SK-N-SH (cell line): ENCODE data around the gene CDK14. TPM values are rescaled to one million over a fixed set of nuclear protein-coding genes. Genes with fewer than 3 reads are reported as not detected.
A peak's percentile ranks its signal among the peaks of the same experiment; 100 is the strongest.

Source experiments
- CTCF ChIA-PET: fragments of 300-600, 350-600 bp; formaldehyde crosslinking; extraction: SDS; loops from one replicate; lab custom pipeline; 2021; lab: Yijun Ruan, JAX
- POLR2A ChIA-PET: fragments of 350-600 bp; sonication (Branson Sonifier 250); formaldehyde crosslinking; extraction: SDS; loops from one replicate; lab custom pipeline; 2020; ENCODE audit warnings: antibody characterized with exemption, inconsistent platforms; lab: Yijun Ruan, JAX
- DNase-seq: peaks from one replicate; pipeline ENCODE4 v3.0.0; 2012
- H2AFZ ChIP-seq: fragments of 200-600 bp; sonication (generic); 2 replicates; pipeline ENCODE4 v1.8.1; 2016; ENCODE audit warnings: antibody characterized with exemption, mild to moderate bottlenecking, low read depth
- H3F3A ChIP-seq: fragments of 200-600 bp; sonication (generic); replicated peaks from 2 replicates; pipeline ENCODE3; 2016; ENCODE audit warnings: antibody characterized with exemption, mild to moderate bottlenecking; ENCODE audit not compliant: insufficient read depth
- H3K27ac ChIP-seq, 2 experiments: fragments of 200-500 bp in 1 of 2; fragments of 200-600 bp in 1 of 2; sonication (Bioruptor generic) in 1 of 2; sonication (generic), shearing (Covaris generic) in 1 of 2; 2 replicates each; pipeline versions ENCODE4 v1.5.1 to v1.6.1; 2014 to 2016; ENCODE audit warnings: low read depth in 2 of 2, inconsistent platforms in 1 of 2, low read length in 1 of 2, mild to moderate bottlenecking in 1 of 2, mixed read lengths in 1 of 2
- H3K27me3 ChIP-seq: fragments of 200-600 bp; sonication (generic), shearing (Covaris generic); 2 replicates; pipeline ENCODE4 v1.6.1; 2016; ENCODE audit warnings: mixed run types; ENCODE audit not compliant: insufficient read depth
- H3K36me3 ChIP-seq, 2 experiments: fragments of 200-500 bp in 1 of 2; fragments of 200-600 bp in 1 of 2; sonication (Bioruptor generic) in 1 of 2; sonication (generic) in 1 of 2; replicated peaks in 1 of 2; 2 replicates each; pipeline versions ENCODE3 to v1.5.1; 2014 to 2016; ENCODE audit warnings: low read length in 1 of 2, mild to moderate bottlenecking in 1 of 2; ENCODE audit not compliant: insufficient read depth in 2 of 2, control insufficient read depth in 1 of 2
- H3K4me1 ChIP-seq, 2 experiments: fragments of 200-500 bp in 1 of 2; fragments of 200-600 bp in 1 of 2; sonication (Bioruptor generic) in 1 of 2; sonication (generic), shearing (Covaris generic) in 1 of 2; 2 replicates each; pipeline versions ENCODE4 v1.5.1 to v1.6.1; 2014 to 2016; ENCODE audit warnings: low read depth in 1 of 2, low read length in 1 of 2, mixed run types in 1 of 2; ENCODE audit not compliant: insufficient read depth in 2 of 2, control insufficient read depth in 1 of 2
- H3K4me2 ChIP-seq: fragments of 200-600 bp; sonication (generic), shearing (Covaris generic); 2 replicates; pipeline ENCODE4 v1.6.1; 2017; ENCODE audit warnings: mixed run types
- H3K4me3 ChIP-seq, 2 experiments: fragments of 200-500 bp in 1 of 2; fragments of 200-600 bp in 1 of 2; sonication (Bioruptor generic) in 1 of 2; sonication (generic), shearing (Covaris generic) in 1 of 2; 2 replicates each; pipeline versions ENCODE4 v1.5.1 to v1.8.1; 2014 to 2016; ENCODE audit warnings: low read depth in 2 of 2, inconsistent platforms in 1 of 2, low read length in 1 of 2, mild to moderate bottlenecking in 1 of 2, mixed read lengths in 1 of 2, moderate library complexity in 1 of 2
- H3K79me2 ChIP-seq: fragments of 200-600 bp; sonication (generic); 2 replicates; pipeline ENCODE4 v1.8.1; 2017; ENCODE audit warnings: mild to moderate bottlenecking; ENCODE audit not compliant: insufficient read depth
- H3K9ac ChIP-seq: fragments of 200-600 bp; sonication (generic); 2 replicates; pipeline ENCODE4 v1.6.1; 2017; ENCODE audit warnings: mixed run types
- H3K9me2 ChIP-seq: fragments of 200-600 bp; sonication (generic); 2 replicates; pipeline ENCODE4 v1.6.1; 2017; ENCODE audit warnings: mixed run types
- H3K9me3 ChIP-seq: fragments of 200-600 bp; sonication (generic); 2 replicates; pipeline ENCODE4 v1.6.1; 2017; ENCODE audit warnings: mixed run types, mild to moderate bottlenecking, moderate library complexity
- H4K20me1 ChIP-seq: fragments of 200-600 bp; sonication (generic); 2 replicates; pipeline ENCODE4 v1.6.1; 2017; ENCODE audit warnings: mild to moderate bottlenecking, mixed run types; ENCODE audit not compliant: insufficient read depth
- CHD2 ChIP-seq: fragments of 150-350 bp; IDR thresholded peaks from 2 replicates; pipeline ENCODE4 v1.6.1; 2018; ENCODE audit warnings: low read length; ENCODE audit not compliant: partially characterized antibody
- EZH2phosphoT487 ChIP-seq: fragments of 200-600 bp; sonication (generic); IDR thresholded peaks from 2 replicates; pipeline ENCODE4 v1.6.1; 2017; ENCODE audit warnings: low read depth, mixed run types, mild to moderate bottlenecking, antibody characterized with exemption, moderate library complexity, borderline replicate concordance
- GATA2 ChIP-seq: sonication (generic); formaldehyde crosslinking; IDR thresholded peaks from 2 replicates; pipeline ENCODE4 v1.5.0; 2020; ENCODE audit warnings: mild to moderate bottlenecking, missing genetic modification reagents
- JUND ChIP-seq: IDR thresholded peaks from 2 replicates; pipeline ENCODE4 v1.4.0; 2012
- MEF2A ChIP-seq: IDR thresholded peaks from 2 replicates; pipeline ENCODE4 v1.4.0; 2012; ENCODE audit warnings: low read depth, borderline replicate concordance
- NFIC ChIP-seq: IDR thresholded peaks from 2 replicates; pipeline ENCODE4 v1.4.0; 2012; ENCODE audit warnings: borderline replicate concordance
- PBX3 ChIP-seq: IDR thresholded peaks from 2 replicates; pipeline ENCODE4; 2012
- POLR2AphosphoS5 ChIP-seq: IDR thresholded peaks from 2 replicates; pipeline ENCODE4 v1.6.1; 2012; ENCODE audit warnings: low read depth, low read length
- RAD21 ChIP-seq: IDR thresholded peaks from 2 replicates; pipeline ENCODE4 v1.6.1; 2012; ENCODE audit warnings: mild to moderate bottlenecking, low read length
- RCOR1 ChIP-seq: fragments of 150-350 bp; IDR thresholded peaks from 2 replicates; pipeline ENCODE4 v1.6.1; 2017; ENCODE audit warnings: antibody characterized with exemption, low read length
- REST ChIP-seq: IDR thresholded peaks from 2 replicates; pipeline ENCODE4 v1.6.1; 2012; ENCODE audit warnings: mild to moderate bottlenecking, low read depth, low read length, moderate library complexity
- RFX5 ChIP-seq: IDR thresholded peaks from 2 replicates; pipeline ENCODE4 v1.6.1; 2012; ENCODE audit warnings: mild to moderate bottlenecking, improper control_type of control experiment, low read length
- SIN3A ChIP-seq: IDR thresholded peaks from 2 replicates; pipeline ENCODE4 v1.6.1; 2012; ENCODE audit warnings: low read depth, mild to moderate bottlenecking, low read length, moderate library complexity, borderline replicate concordance
- SMC3 ChIP-seq: IDR thresholded peaks from 2 replicates; pipeline ENCODE4 v1.6.1; 2012; ENCODE audit warnings: low read depth, low read length, improper control_type of control experiment
- TCF12 ChIP-seq: IDR thresholded peaks from 2 replicates; pipeline ENCODE4 v1.4.0; 2012
- WGBS: methylation state at CpG from one replicate; pipeline ENCODE4 v1.1.6; 2017; ENCODE audit warnings: low lambda C conversion rate; 5-methylcytosine and 5-hydroxymethylcytosine counted together
- polyA plus RNA-seq, 3 experiments: library from polyadenylated mRNA; depleted of rRNA; stranded (reverse); fragments of >200 nt; gene quantifications; 2 replicates each; pipeline ENCODE4 v1.2.3, GENCODE V29; 2012
- TF ChIP-seq, protein P1 (sequence below): IDR thresholded peaks from 2 replicates; pipeline ENCODE4 v1.4.0; 2012; ENCODE audit warnings: low read depth

Gene CDK14
- polyA plus RNA-seq, 1 of the 3 experiments (the other 2 are of a cell fraction), result 13.9 TPM

DNA sequence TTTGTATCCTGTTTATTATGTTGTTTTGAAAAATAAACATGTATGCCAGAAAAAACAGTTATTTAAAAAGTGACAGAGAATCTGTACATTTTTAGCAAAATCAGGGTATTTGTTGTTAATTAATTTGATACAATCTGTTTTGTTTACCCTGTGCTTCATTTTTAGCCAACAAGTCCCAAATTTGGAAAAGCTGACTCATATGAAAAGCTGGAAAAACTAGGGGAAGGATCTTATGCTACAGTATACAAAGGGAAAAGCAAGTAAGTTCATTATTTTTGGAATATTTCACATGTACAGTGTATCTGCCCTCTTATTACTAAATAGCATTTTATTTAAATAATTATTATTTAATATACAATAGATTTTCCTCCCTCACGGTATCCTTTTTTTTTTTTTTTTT is 151.4 kb downstream of the CDK14 start:
- CTCF ChIA-PET, result interaction anchor here (1.2 kb wide), 2 partner anchors 13 to 253 kb away, joined by 3 to 6 read pairs; no protein-coding TSS in a partner anchor

GRCh38 chr7:90749262-90749661 is 153.1 kb downstream of the CDK14 start:
- Histone ChIP-seq H3K9ac (no peak overlapping the region), H2AFZ (no peak overlapping the region), H3F3A (no peaks in the 10 kb centered on the region), H3K4me3 (no peak overlapping the region), H3K9me3 (no peaks in the 10 kb centered on the region), H3K9me2 (no peaks in the 10 kb centered on the region), H3K27me3 (no peaks in the 10 kb centered on the region), H3K27ac (no peak overlapping the region), H3K79me2 (peaks cover 6% of the 10 kb centered on the region; the same call in 1 of the 2 replicates), H3K4me1 (peaks cover 0 to 3% of the 10 kb centered on the region in 2 experiments; a peak in 1 of 4 replicates), H3K36me3 (peaks cover 0 to 45% of the 10 kb centered on the region in 2 experiments), H3K4me2 (no peak overlapping the region), H4K20me1 (no peaks in the 10 kb centered on the region)
- CTCF ChIA-PET, result interaction anchor here (0.6 to 2.0 kb wide), 10 partner anchors 11 to 285 kb away, joined by 3 to 23 read pairs (median 5); partner anchors contain the start of gene CDK14
- POLR2A ChIA-PET, result interaction anchor here (1.0 kb wide), 1 partner anchor 11 kb away, joined by 3 read pairs; no protein-coding TSS in a partner anchor
- no peak for DNase-seq
- TF ChIP-seq RCOR1 (no peak), MEF2A (no peak)

More for the DNA sequence above, 151.4 kb downstream of the CDK14 start:
- DNase-seq, result no peak
- POLR2A ChIA-PET, result no interaction called here
- Histone ChIP-seq H3K9ac (no peak overlapping the region), H2AFZ (no peak overlapping the region), H3F3A (peaks cover 9% of the 10 kb centered on the region), H3K27ac (no peak overlapping the region), H3K36me3 (peaks cover 0 to 56% of the 10 kb centered on the region in 2 experiments), H3K4me3 (no peak overlapping the region), H3K4me2 (no peak overlapping the region), H4K20me1 (no peaks in the 10 kb centered on the region; the same call in 1 of the 2 replicates), H3K79me2 (peaks cover 15% of the 10 kb centered on the region), H3K9me2 (peaks cover 4% of the 10 kb centered on the region; the same call in 1 of the 2 replicates), H3K4me1 (peaks cover 0 to 3% of the 10 kb centered on the region in 2 experiments; a peak in 1 of 4 replicates), H3K27me3 (no peaks in the 10 kb centered on the region), H3K9me3 (peaks cover 10% of the 10 kb centered on the region; the same call in 1 of the 2 replicates)
- WGBS, result 84% methylated on average over 1 of the region's 1 CpG
- TF ChIP-seq CHD2 (no peak), POLR2AphosphoS5 (no peak), SIN3A (no peak), RFX5 (no peak), JUND (no peak), PBX3 (no peak), NFIC (no peak)
- TF ChIP-seq, protein P1, sequence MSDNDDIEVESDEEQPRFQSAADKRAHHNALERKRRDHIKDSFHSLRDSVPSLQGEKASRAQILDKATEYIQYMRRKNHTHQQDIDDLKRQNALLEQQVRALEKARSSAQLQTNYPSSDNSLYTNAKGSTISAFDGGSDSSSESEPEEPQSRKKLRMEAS, result no peak

- WGBS, result 67% methylated on average over 1 of the region's 1 CpG
- no peaks in the 10 kb centered on the region for H3K9me2 ChIP-seq
- DNase-seq, result peak; percentile 52
- H3F3A ChIP-seq, result no peaks in the 10 kb centered on the region
- peaks cover 0 to 3% of the 10 kb centered on the region in 2 experiments; a peak in 1 of 4 replicates for H3K4me1 ChIP-seq
- no peak overlapping the region for H3K9ac ChIP-seq
- H3K79me2 ChIP-seq, result peaks cover 6% of the 10 kb centered on the region; the same call in 1 of the 2 replicates
- no peaks in the 10 kb centered on the region for H3K9me3 ChIP-seq
- H4K20me1 ChIP-seq, result no peaks in the 10 kb centered on the region
- no peak overlapping the region for H3K27ac ChIP-seq
- no peak overlapping the region for H3K4me2 ChIP-seq
- no peak overlapping the region for H3K4me3 ChIP-seq
- no peaks in the 10 kb centered on the region for H3K27me3 ChIP-seq
- H2AFZ ChIP-seq, result no peak overlapping the region
- peaks cover 0 to 45% of the 10 kb centered on the region in 2 experiments for H3K36me3 ChIP-seq
- ChIA-PET POLR2A (interaction anchor here (1.0 kb wide), 1 partner anchor 11 kb away, joined by 3 read pairs; no protein-coding TSS in a partner anchor), CTCF (interaction anchor here (0.6 to 2.0 kb wide), 15 partner anchors 9 to 1594 kb away, joined by 3 to 23 read pairs (median 5); partner anchors contain the start of gene CDK14)
- TF ChIP-seq TCF12, result no peak
- no peak for TF ChIP-seq REST
- no peak for TF ChIP-seq MEF2A
- no peak for TF ChIP-seq EZH2phosphoT487
- TF ChIP-seq SIN3A, result no peak
- peak; percentile 58 for TF ChIP-seq RAD21
- TF ChIP-seq GATA2 (CRISPR knock-in tag), result peak; percentile 48; the same call in 1 of the 2 replicates
- peak; percentile 53 for TF ChIP-seq SMC3
These were observed 153.7 kb downstream of the CDK14 start for GRCh38 chr7:90749774-90750173.
